B cell (primary cell): ENCODE data around the gene FBXO41. TPM values are rescaled to one million over a fixed set of nuclear protein-coding genes. Genes with fewer than 3 reads are reported as not detected.

ENCODE experiments used
- ATAC-seq: fragments of 200-7000 bp; cut with Tn5 transposase; one replicate; pipeline ENCODE4 v1.10.0; 2021; ENCODE audit warnings: low read depth, mild to moderate bottlenecking, moderate number of reproducible peaks, moderate library complexity
- CTCF ChIA-PET: fragments of 350-600 bp; sonication (Branson Sonifier 250); formaldehyde crosslinking; loops from one replicate; lab custom pipeline; 2021; ENCODE audit warnings: antibody characterized with exemption, inconsistent platforms; lab: Charles Lee
- POLR2A ChIA-PET: fragments of 350-600 bp; sonication (Branson Sonifier 250); formaldehyde crosslinking; loops from one replicate; lab custom pipeline; 2021; ENCODE audit warnings: antibody characterized with exemption; lab: Charles Lee
- DNase-seq: peaks from one replicate; pipeline ENCODE4 v3.0.0; 2013
- H2AFZ ChIP-seq: 2 replicates; pipeline ENCODE4 v1.6.1; 2012; ENCODE audit warnings: mild to moderate bottlenecking, low read depth, low read length; ENCODE audit not compliant: insufficient read depth, poor library complexity, severe bottlenecking
- H3K27ac ChIP-seq, 2 donors: 1 replicate in 1 of 2; 2 replicates in 1 of 2; pipeline ENCODE4 v1.5.1; 2012 to 2013; ENCODE audit warnings: low read length in 2 of 2, mild to moderate bottlenecking in 2 of 2, moderate library complexity in 1 of 2
- H3K27me3 ChIP-seq, 4 experiments: fragments of 200-600 bp in 1 of 4; sonication (generic) in 1 of 4; replicated peaks in 1 of 4; 1 replicate in 2 of 4; 2 replicates in 2 of 4; pipeline versions ENCODE4 v1.6.1 to v1.7.0; 2013 to 2016; ENCODE audit warnings: low read length in 3 of 4, mild to moderate bottlenecking in 2 of 4, mixed read lengths in 1 of 4, moderate library complexity in 1 of 4; ENCODE audit not compliant: insufficient read depth in 4 of 4, control insufficient read depth in 3 of 4; ENCODE audit errors: control extremely low read depth in 1 of 4
- H3K36me3 ChIP-seq, 2 experiments: replicated peaks in 1 of 2; 1 replicate in 1 of 2; 2 replicates in 1 of 2; pipeline versions ENCODE4 v1.6.1 to v1.7.1; 2013; ENCODE audit warnings: low read length in 1 of 2; ENCODE audit not compliant: insufficient read depth in 2 of 2, control insufficient read depth in 1 of 2; ENCODE audit errors: control extremely low read depth in 1 of 2, extremely low read depth in 1 of 2
- H3K4me1 ChIP-seq, 2 donors: fragments of 200-600 bp in 1 of 2; sonication (generic) in 1 of 2; 1 replicate in 1 of 2; 2 replicates in 1 of 2; pipeline versions ENCODE4 v1.5.1 to v1.6.1; 2013 to 2017; ENCODE audit warnings: low read length in 2 of 2; ENCODE audit not compliant: control insufficient read depth in 2 of 2, insufficient read depth in 2 of 2
- H3K4me2 ChIP-seq: replicated peaks from 2 replicates; pipeline ENCODE3; 2012; ENCODE audit warnings: mild to moderate bottlenecking, low read depth, low read length; ENCODE audit not compliant: poor library complexity, severe bottlenecking
- H3K4me3 ChIP-seq, 5 experiments: fragments of 200-600 bp in 1 of 5; sonication (generic) in 1 of 5; 1 replicate in 3 of 5; 2 replicates in 2 of 5; pipeline versions ENCODE4 v1.5.1 to v1.7.0; 2011 to 2016; ENCODE audit warnings: low read length in 4 of 5, mild to moderate bottlenecking in 4 of 5, low read depth in 2 of 5, control low read depth in 1 of 5, moderate library complexity in 1 of 5; ENCODE audit not compliant: insufficient read depth in 1 of 5; ENCODE audit errors: control extremely low read depth in 1 of 5, extremely low read depth in 1 of 5
- H3K79me2 ChIP-seq: fragments of 200-600 bp; sonication (generic); one replicate; pipeline ENCODE4 v1.6.0; 2016; ENCODE audit warnings: low read length; ENCODE audit not compliant: control insufficient read depth, insufficient read depth
- H3K9ac ChIP-seq: fragments of 200-600 bp; sonication (generic); 2 replicates; pipeline ENCODE4 v1.6.1; 2017; ENCODE audit warnings: mild to moderate bottlenecking, low read length, moderate library complexity
- H3K9me3 ChIP-seq, 3 donors: one replicate each; pipeline versions ENCODE4 v1.6.1 to v1.7.1; 2013; ENCODE audit warnings: low read length in 2 of 3; ENCODE audit not compliant: control insufficient read depth in 2 of 3, insufficient read depth in 1 of 3; ENCODE audit errors: control extremely low read depth in 1 of 3
- H4K20me1 ChIP-seq: 2 replicates; pipeline ENCODE4 v1.6.0; 2012; ENCODE audit warnings: mild to moderate bottlenecking, low read length; ENCODE audit not compliant: insufficient read depth, control insufficient read depth, poor library complexity, severe bottlenecking
- H3K27ac Mint-ChIP-seq: one replicate; pipeline ENCODE4 v1.8.0; 2021; ENCODE audit warnings: mixed read lengths
- H3K27me3 Mint-ChIP-seq: one replicate; pipeline ENCODE4 v1.8.0; 2021; ENCODE audit warnings: mixed read lengths
- H3K4me1 Mint-ChIP-seq: one replicate; pipeline ENCODE4 v1.8.0; 2021; ENCODE audit warnings: mixed read lengths
- H3K4me3 Mint-ChIP-seq: one replicate; pipeline ENCODE4 v1.8.0; 2021; ENCODE audit warnings: mixed read lengths
- H3K9me3 Mint-ChIP-seq: one replicate; pipeline ENCODE4 v1.8.0; 2022; ENCODE audit warnings: mixed read lengths; ENCODE audit not compliant: insufficient read depth
- EZH2 ChIP-seq: IDR thresholded peaks from 2 replicates; pipeline ENCODE4 v1.6.1; 2012; ENCODE audit warnings: borderline replicate concordance, low read depth, mild to moderate bottlenecking, moderate library complexity, low read length; ENCODE audit not compliant: insufficient read depth, poor library complexity, severe bottlenecking
- WGBS: methylation state at CpG from one replicate; pipeline ENCODE4 v1.1.5; 2013; ENCODE audit warnings: missing lambda C conversion rate; ENCODE audit not compliant: insufficient coverage; 5-methylcytosine and 5-hydroxymethylcytosine counted together
- intact Hi-C: fragments of 100-400 bp; cut with micrococcal nuclease; formaldehyde crosslinking; loops from one replicate; pipeline ENCODE4 v1.10.0; 2022
- polyA plus RNA-seq: library from polyadenylated mRNA; depleted of rRNA; stranded (reverse); fragments of >200 nt; gene quantifications from 2 replicates; pipeline ENCODE4 v1.2.3, GENCODE V29; 2012
- total RNA-seq, 2 donors: library from RNA; stranded (reverse); fragments of 120-200 nt in 1 of 2; gene quantifications; 1 replicate in 1 of 2; 2 replicates in 1 of 2; pipeline versions ENCODE4 v1.2.3 to v1.2.4, GENCODE V29; 2013 to 2022
- TF ChIP-seq, protein P1 (sequence below): fragments of 200-600 bp; IDR thresholded peaks from one replicate; pipeline ENCODE4 v1.8.0; 2022; ENCODE audit warnings: antibody characterized with exemption, mild to moderate bottlenecking

FBXO41 gene
- total and polyA plus RNA-seq, 2 donors (not counting 1 experiment from before 2014, with no cell fraction given) = 25.2 to 29.6 TPM

DNA sequence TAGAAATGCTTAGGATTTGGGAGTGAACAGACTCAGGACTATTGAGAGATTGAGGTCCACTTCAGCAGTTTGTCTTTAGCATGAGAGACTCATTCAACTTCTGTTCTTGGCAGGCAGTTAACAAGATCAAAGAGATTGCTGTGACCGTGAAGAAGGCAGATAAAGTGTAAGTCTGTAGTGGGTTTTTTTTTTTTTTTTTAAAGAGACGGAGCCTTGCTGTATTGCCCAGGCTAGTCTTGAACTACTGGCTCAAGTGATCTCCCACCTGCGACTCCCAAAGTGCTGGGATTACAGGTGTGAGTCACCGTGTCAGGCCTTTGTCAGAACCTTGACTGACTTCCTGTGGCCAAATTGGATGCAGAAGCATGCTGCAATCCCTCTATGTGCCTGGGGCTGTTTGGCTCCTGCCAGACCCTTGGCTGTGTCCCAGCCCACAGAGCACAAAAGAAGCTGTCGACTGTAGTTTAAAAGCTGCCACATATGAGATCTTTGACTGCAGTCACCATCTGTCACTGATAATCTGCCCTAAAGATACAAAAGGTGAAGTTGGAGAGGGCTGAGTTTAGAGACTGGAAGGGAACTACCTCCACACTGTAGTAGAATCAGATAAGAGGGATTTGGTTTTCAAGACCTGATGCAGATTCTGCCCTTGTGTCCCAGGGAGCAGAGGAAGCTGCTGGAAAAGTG is 40.3 kb downstream of the FBXO41 start:
- H3K79me2 ChIP-seq = peaks cover 3% of the 10 kb centered on the region
- Mint-ChIP-seq H3K9me3 (no peaks in the 10 kb centered on the region), H3K27me3 (no peaks in the 10 kb centered on the region), H3K4me1 (peaks cover 2% of the 10 kb centered on the region), H3K4me3 (no peak overlapping the region), H3K27ac (no peak overlapping the region)
- no peak for DNase-seq
- peaks cover 25 to 81% of the 10 kb centered on the region in 2 experiments for H3K36me3 ChIP-seq
- H3K4me2 ChIP-seq = no peak overlapping the region
- ChIA-PET POLR2A (no interaction called here), CTCF (no interaction called here)
- peaks cover 67% of the 10 kb centered on the region for H4K20me1 ChIP-seq
- no peaks in the 10 kb centered on the region for H3K4me1 ChIP-seq
- no peaks in the 10 kb centered on the region for H3K27me3 ChIP-seq
- H3K9me3 ChIP-seq = no peaks in the 10 kb centered on the region
- ATAC-seq = no peak
- H2AFZ ChIP-seq = no peak overlapping the region
- H3K27ac ChIP-seq = no peak overlapping the region
- no peak overlapping the region for H3K4me3 ChIP-seq
- TF ChIP-seq, protein P1, sequence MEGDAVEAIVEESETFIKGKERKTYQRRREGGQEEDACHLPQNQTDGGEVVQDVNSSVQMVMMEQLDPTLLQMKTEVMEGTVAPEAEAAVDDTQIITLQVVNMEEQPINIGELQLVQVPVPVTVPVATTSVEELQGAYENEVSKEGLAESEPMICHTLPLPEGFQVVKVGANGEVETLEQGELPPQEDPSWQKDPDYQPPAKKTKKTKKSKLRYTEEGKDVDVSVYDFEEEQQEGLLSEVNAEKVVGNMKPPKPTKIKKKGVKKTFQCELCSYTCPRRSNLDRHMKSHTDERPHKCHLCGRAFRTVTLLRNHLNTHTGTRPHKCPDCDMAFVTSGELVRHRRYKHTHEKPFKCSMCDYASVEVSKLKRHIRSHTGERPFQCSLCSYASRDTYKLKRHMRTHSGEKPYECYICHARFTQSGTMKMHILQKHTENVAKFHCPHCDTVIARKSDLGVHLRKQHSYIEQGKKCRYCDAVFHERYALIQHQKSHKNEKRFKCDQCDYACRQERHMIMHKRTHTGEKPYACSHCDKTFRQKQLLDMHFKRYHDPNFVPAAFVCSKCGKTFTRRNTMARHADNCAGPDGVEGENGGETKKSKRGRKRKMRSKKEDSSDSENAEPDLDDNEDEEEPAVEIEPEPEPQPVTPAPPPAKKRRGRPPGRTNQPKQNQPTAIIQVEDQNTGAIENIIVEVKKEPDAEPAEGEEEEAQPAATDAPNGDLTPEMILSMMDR = no peak
- TF ChIP-seq EZH2 = no peak
- intact Hi-C loops = no loop called here
- WGBS = 92% methylated on average over 4 of the region's 5 CpGs
- H3K9ac ChIP-seq = no peak overlapping the region

DNA sequence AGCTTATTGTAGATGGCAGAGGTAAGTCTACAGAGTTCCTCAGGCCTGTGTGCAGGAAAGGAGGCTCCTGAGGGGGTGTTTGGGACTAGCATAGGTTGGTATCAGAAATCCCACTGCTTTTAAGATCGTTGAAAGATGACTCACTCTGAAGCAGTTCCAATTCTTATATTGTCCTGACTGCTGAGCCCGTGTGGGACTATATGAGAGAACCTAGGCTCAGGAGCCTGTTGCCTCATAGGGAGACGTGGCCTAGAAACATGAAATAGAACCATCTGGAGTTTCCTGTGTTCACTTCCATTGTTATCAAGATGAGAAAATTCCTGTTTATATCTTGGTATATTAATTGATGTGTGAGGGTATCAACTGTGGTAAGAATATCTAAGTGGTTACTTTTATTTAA is 44.5 kb downstream of the FBXO41 start:
- intact Hi-C loops = no loop called here
- Histone ChIP-seq H4K20me1 (peaks cover 79% of the 10 kb centered on the region), H3K27me3 (no peaks in the 10 kb centered on the region), H3K4me3 (no peak overlapping the region), H3K4me1 (peaks cover 12 to 13% of the 10 kb centered on the region in 2 donors), H3K4me2 (no peak overlapping the region), H3K9me3 (no peaks in the 10 kb centered on the region), H3K36me3 (peaks cover 23 to 49% of the 10 kb centered on the region in 2 experiments), H3K79me2 (peaks cover 38% of the 10 kb centered on the region), H3K9ac (no peak overlapping the region), H2AFZ (no peak overlapping the region), H3K27ac (no peak overlapping the region)
- TF ChIP-seq, protein P1 = no peak
- TF ChIP-seq EZH2 = no peak
- peaks cover 31% of the 10 kb centered on the region for H3K4me1 Mint-ChIP-seq
- H3K27ac Mint-ChIP-seq = no peak overlapping the region
- H3K4me3 Mint-ChIP-seq = no peak overlapping the region
- H3K9me3 Mint-ChIP-seq = no peaks in the 10 kb centered on the region
- H3K27me3 Mint-ChIP-seq = no peaks in the 10 kb centered on the region
- WGBS = 86% methylated on average over 2 of the region's 3 CpGs
- DNase-seq (no peak), ATAC-seq (no peak)
- ChIA-PET POLR2A (no interaction called here), CTCF (interaction anchor here (0.9 to 1.5 kb wide), 3 partner anchors 11 to 50 kb away, joined by 3 to 5 read pairs (median 3); no protein-coding TSS in a partner anchor)
